Glomerular visceral epithelial cell (primary cell): Measurements from ENCODE around the gene ZIC5.

ENCODE experiments used
- DNase-seq: peaks from one replicate; pipeline ENCODE4 v3.0.0-alpha.2; 2016; ENCODE audit errors: extremely low spot score

The ZIC5 gene

GRCh38 chr13:99971576-99972189 lies at the start of gene ZIC5:
ZIC5 (minus strand) TSS chr13:99971767; CDS start chr13:99971603, 164 bp downstream.
- DNase-seq: no peak

- no peak for DNase-seq
Measured at GRCh38 chr13:100019780-100020356, 48.3 kb upstream of the ZIC5 start.

- no peak for DNase-seq
Measured at GRCh38 chr13:100014621-100015020, 43.1 kb upstream of the ZIC5 start.

- DNase-seq: no peak
Measured at GRCh38 chr13:99998261-99998660, 26.7 kb upstream of the ZIC5 start.

GRCh38 chr13:99997702-99998214 lies 26.2 kb upstream of the ZIC5 start:
- no peak for DNase-seq

GRCh38 chr13:99996381-99996973 lies 24.9 kb upstream of the ZIC5 start:
- DNase-seq: no peak

- peak; percentile 42 for DNase-seq
Measured at GRCh38 chr13:99995589-99996380, 24.2 kb upstream of the ZIC5 start.

GRCh38 chr13:99995104-99995588 lies 23.6 kb upstream of the ZIC5 start:
- no peak for DNase-seq

GRCh38 chr13:99994638-99995020 lies 23.1 kb upstream of the ZIC5 start:
- DNase-seq: no peak

- DNase-seq: no peak
Measured at GRCh38 chr13:99993660-99994637, 22.4 kb upstream of the ZIC5 start.

- DNase-seq: no peak
Measured at GRCh38 chr13:99992949-99993351, 21.4 kb upstream of the ZIC5 start.

- no peak for DNase-seq
Measured at GRCh38 chr13:99991828-99992775, 20.5 kb upstream of the ZIC5 start.

- no peak for DNase-seq
Measured at GRCh38 chr13:99991013-99991827, 19.7 kb upstream of the ZIC5 start.

GRCh38 chr13:99990126-99990977 lies 18.8 kb upstream of the ZIC5 start:
- DNase-seq: no peak

- DNase-seq: no peak
Measured at GRCh38 chr13:99989276-99990125, 17.9 kb upstream of the ZIC5 start.

GRCh38 chr13:99988529-99989275 lies 17.1 kb upstream of the ZIC5 start:
- no peak for DNase-seq
